Colon (tissue), 2 donors: ENCODE results near the gene ATOSB.

Source experiments
- FAIRE-seq: peaks from 2 replicates; lab custom pipeline; 2012; peaks lifted over from hg19 to GRCh38; lab: Jason Lieb, UNC
- donor health status: control.
- donor health status: control.

The ATOSB gene

DNA sequence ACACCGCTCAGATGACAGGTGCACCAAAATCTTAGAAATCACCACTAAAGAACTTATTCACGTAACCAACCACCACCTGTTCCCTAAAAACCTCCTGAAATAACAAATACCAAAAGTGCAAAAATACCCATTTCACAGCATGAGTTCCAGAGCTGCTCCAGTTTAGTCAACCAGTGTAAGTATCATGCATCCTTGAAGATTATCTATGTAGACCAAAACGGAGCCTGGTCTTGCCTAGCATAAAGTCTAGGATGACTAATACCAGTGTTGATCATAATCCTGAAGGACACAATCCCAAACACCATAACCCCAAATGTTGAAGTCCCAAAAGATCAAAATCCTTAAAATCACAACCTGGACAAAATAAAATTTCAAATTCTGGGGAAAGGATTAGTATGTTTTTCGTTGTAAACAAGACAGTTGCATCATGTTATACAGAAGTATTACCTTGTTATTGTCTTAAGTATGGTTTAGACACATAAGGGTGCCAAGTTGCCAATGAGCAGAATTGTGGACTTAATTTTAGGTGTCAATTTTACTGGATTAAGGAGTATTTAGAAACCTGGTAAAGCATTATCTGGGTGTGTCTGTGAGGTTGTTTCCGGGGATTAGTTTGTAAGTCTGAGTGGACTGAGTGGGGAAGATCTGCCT lies 61.4 kb downstream of the ATOSB start:
- FAIRE-seq, result no peak
